HepG2 (cell line): Measurements from ENCODE around the gene LRP2. TPM values are rescaled to one million over a fixed set of nuclear protein-coding genes. Genes with fewer than 3 reads are reported as not detected.

ENCODE experiments used
- ATAC-seq: fragments of 200-7000 bp; cut with Tn5 transposase; 3 replicates; pipeline ENCODE4 v1.9.1; 2020; ENCODE audit warnings: mild to moderate bottlenecking, moderate library complexity
- BruUV-seq: library from RNA; stranded (reverse); fragments of 400-500 nt; replicated peaks from 2 replicates; lab custom pipeline; 2021; lab: Mats Ljungman, UMichigan
- CTCF ChIA-PET: fragments of 300-600 bp; formaldehyde crosslinking; extraction: SDS; loops from one replicate; lab custom pipeline; 2021; ENCODE audit warnings: low total read pairs, inconsistent platforms, low intra/inter-chr PET ratio; lab: Yijun Ruan, JAX
- POLR2A ChIA-PET: fragments of 350-600 bp; sonication (Branson Sonifier 250); formaldehyde crosslinking; loops from one replicate; lab custom pipeline; 2020; ENCODE audit warnings: antibody characterized with exemption, inconsistent platforms; lab: Yijun Ruan, JAX
- DNase-seq: peaks from one replicate; pipeline ENCODE4 v3.0.0-alpha.2; 2015; ENCODE audit warnings: low spot score
- FAIRE-seq: peaks from 3 replicates; lab custom pipeline; 2011; peaks lifted over from hg19 to GRCh38; lab: Jason Lieb, UNC
- H2AFZ ChIP-seq: one replicate; pipeline ENCODE4 v1.6.1; 2011; ENCODE audit warnings: low read length, inconsistent platforms
- H3K27ac ChIP-seq: fragments of 300-600 bp; 3 replicates; pipeline ENCODE4 v1.8.0; 2011; ENCODE audit warnings: mixed run types, mild to moderate bottlenecking, mixed read lengths, low read length, inconsistent platforms; ENCODE audit not compliant: insufficient read depth; ENCODE audit errors: extremely low read length
- H3K27me3 ChIP-seq, 2 experiments: fragments of 200-600 bp in 1 of 2; 2 replicates in 1 of 2; 3 replicates in 1 of 2; pipeline versions ENCODE4 v1.6.0 to v1.8.0; 2011; ENCODE audit warnings: low read length in 2 of 2, mild to moderate bottlenecking in 2 of 2, moderate library complexity in 2 of 2, inconsistent platforms in 1 of 2; ENCODE audit not compliant: insufficient read depth in 2 of 2, control insufficient read depth in 1 of 2
- H3K36me3 ChIP-seq, 2 experiments: fragments of 200-600 bp in 1 of 2; replicated peaks in 1 of 2; 2 replicates in 1 of 2; 3 replicates in 1 of 2; pipeline versions ENCODE4 v1.5.1 to v1.8.0; 2011; ENCODE audit warnings: low read length in 2 of 2, inconsistent platforms in 1 of 2; ENCODE audit not compliant: insufficient read depth in 2 of 2, control insufficient read depth in 1 of 2
- H3K4me1 ChIP-seq: 2 replicates; pipeline ENCODE4 v1.5.1; 2012; ENCODE audit warnings: low read length, inconsistent platforms; ENCODE audit not compliant: insufficient read depth
- H3K4me2 ChIP-seq: 2 replicates; pipeline ENCODE4 v1.6.0; 2011; ENCODE audit warnings: low read depth, low read length, inconsistent platforms
- H3K4me3 ChIP-seq, 3 experiments: fragments of 200-600 bp in 1 of 3; sonication (generic), shearing (Covaris generic) in 1 of 3; replicated peaks in 1 of 3; 2 replicates each; pipeline ENCODE4 v1.5.1; 2011 to 2016; ENCODE audit warnings: low read length in 3 of 3, inconsistent platforms in 2 of 3, low read depth in 2 of 3, mild to moderate bottlenecking in 2 of 3, control low read depth in 1 of 3, mixed read lengths in 1 of 3; ENCODE audit not compliant: insufficient read depth in 1 of 3
- H3K79me2 ChIP-seq: one replicate; pipeline ENCODE4 v1.6.1; 2011; ENCODE audit warnings: low read length, inconsistent platforms; ENCODE audit not compliant: insufficient read depth
- H3K9ac ChIP-seq: 2 replicates; pipeline ENCODE4 v1.6.0; 2011; ENCODE audit warnings: mild to moderate bottlenecking, low read depth, low read length, inconsistent platforms; ENCODE audit not compliant: insufficient read depth
- H3K9me3 ChIP-seq: 2 replicates; pipeline ENCODE4 v1.5.1; 2012; ENCODE audit warnings: mild to moderate bottlenecking, low read length
- H4K20me1 ChIP-seq: 2 replicates; pipeline ENCODE4 v1.6.0; 2011; ENCODE audit warnings: inconsistent platforms, mild to moderate bottlenecking, low read length, moderate library complexity; ENCODE audit not compliant: insufficient read depth
- ESRRA ChIP-seq: sonication (generic); formaldehyde crosslinking; IDR thresholded peaks from 2 replicates; pipeline ENCODE4 v1.5.1; 2020; ENCODE audit warnings: mild to moderate bottlenecking, low read depth, missing genetic modification reagents
- HOXA3 ChIP-seq: sonication (generic); formaldehyde crosslinking; IDR thresholded peaks from 2 replicates; pipeline ENCODE4 v1.5.0; 2020; ENCODE audit warnings: missing genetic modification reagents
- MXI1 ChIP-seq: IDR thresholded peaks from 3 replicates; pipeline ENCODE4 v1.6.1; 2012; ENCODE audit warnings: low read depth, low read length, inconsistent platforms, borderline replicate concordance
- NR2F6 ChIP-seq, 2 experiments: IDR thresholded peaks; 2 replicates each; pipeline ENCODE4 v1.6.1; 2016; ENCODE audit warnings: antibody characterized with exemption in 1 of 2, mild to moderate bottlenecking in 1 of 2
- PHB2 ChIP-seq: fragments of 450-650 bp; IDR thresholded peaks from 2 replicates; pipeline ENCODE4 v1.6.1; 2018; ENCODE audit not compliant: partially characterized antibody
- PRMT3 ChIP-seq: sonication (generic); formaldehyde crosslinking; IDR thresholded peaks from 2 replicates; pipeline ENCODE4 v1.8.1; 2022; ENCODE audit warnings: low read depth, mild to moderate bottlenecking, moderate library complexity, missing genetic modification reagents, borderline replicate concordance
- ZNF879 ChIP-seq: sonication (generic); formaldehyde crosslinking; IDR thresholded peaks from 2 replicates; pipeline ENCODE4 v1.8.1; 2023; ENCODE audit warnings: missing genetic modification reagents
- WGBS: methylation state at CpG from one replicate; pipeline ENCODE4 v1.1.6; 2017; ENCODE audit warnings: low lambda C conversion rate; 5-methylcytosine and 5-hydroxymethylcytosine counted together
- in situ Hi-C: cut with HindIII; loops from 2 replicates; pipeline ENCODE4 v1.10.0; 2017; ENCODE audit warnings: low pct_unique_long_range_greater_than_20kb; ENCODE audit not compliant: extremely low pct_ligation_motif_present
- intact Hi-C: fragments of 100-400 bp; cut with micrococcal nuclease; formaldehyde crosslinking; loops from one replicate; pipeline ENCODE4 v1.10.0; 2022; ENCODE audit not compliant: unreplicated experiment
- polyA plus RNA-seq, 8 experiments: library from polyadenylated mRNA; depleted of rRNA in 3 of 8; stranded (reverse) in 7 of 8; unstranded in 1 of 8; fragments of >200 nt; fragmentation: Illumina TruSeq in 4 of 8; extraction: Trizol in 4 of 8; gene quantifications; 2 replicates each; pipeline versions ENCODE4 v1.2.1 to v1.2.3, GENCODE V29; 2011 to 2016; ENCODE audit warnings: low read depth in 4 of 8, missing spikeins in 1 of 8, mixed read lengths in 1 of 8; ENCODE audit not compliant: insufficient read depth in 1 of 8
- total RNA-seq, 5 experiments: library from RNA; depleted of rRNA; stranded (reverse); fragments of >200 nt; fragmentation: Illumina TruSeq; extraction: Trizol; gene quantifications; 2 replicates each; pipeline ENCODE4 v1.2.3, GENCODE V29; 2016; ENCODE audit warnings: low read depth in 1 of 5
- TF ChIP-seq, protein P1 (sequence below), 2 experiments: fragments of 450-650 bp in 1 of 2; sonication (generic) in 1 of 2; formaldehyde crosslinking; IDR thresholded peaks; 2 replicates each; pipeline versions ENCODE4 v1.5.0 to v1.8.0; 2020 to 2022; ENCODE audit warnings: mild to moderate bottlenecking in 1 of 2, missing genetic modification reagents in 1 of 2
- TF ChIP-seq, protein P2 (sequence below): sonication (generic); formaldehyde crosslinking; IDR thresholded peaks from 2 replicates; pipeline ENCODE4 v1.8.1; 2023; ENCODE audit warnings: mild to moderate bottlenecking, missing genetic modification reagents
- TF ChIP-seq, protein P3 (sequence below): sonication (generic); formaldehyde crosslinking; IDR thresholded peaks from 2 replicates; pipeline ENCODE4 v1.5.1; 2020; ENCODE audit warnings: mild to moderate bottlenecking, moderate library complexity, missing genetic modification reagents
- TF ChIP-seq, protein P4 (sequence below): sonication (generic); formaldehyde crosslinking; IDR thresholded peaks from 2 replicates; pipeline ENCODE4 v1.4.0; 2020; ENCODE audit warnings: mild to moderate bottlenecking, missing genetic modification reagents
- TF ChIP-seq, protein P5 (sequence below): sonication (generic); formaldehyde crosslinking; IDR thresholded peaks from 2 replicates; pipeline ENCODE4 v1.5.0; 2020; ENCODE audit warnings: mild to moderate bottlenecking, missing genetic modification reagents

The LRP2 gene
- total and polyA plus RNA-seq, 2 of the 13 experiments (the other 11 are each of a cell fraction or from before 2014, with no cell fraction given), result 0.03 to 0.15 TPM

DNA sequence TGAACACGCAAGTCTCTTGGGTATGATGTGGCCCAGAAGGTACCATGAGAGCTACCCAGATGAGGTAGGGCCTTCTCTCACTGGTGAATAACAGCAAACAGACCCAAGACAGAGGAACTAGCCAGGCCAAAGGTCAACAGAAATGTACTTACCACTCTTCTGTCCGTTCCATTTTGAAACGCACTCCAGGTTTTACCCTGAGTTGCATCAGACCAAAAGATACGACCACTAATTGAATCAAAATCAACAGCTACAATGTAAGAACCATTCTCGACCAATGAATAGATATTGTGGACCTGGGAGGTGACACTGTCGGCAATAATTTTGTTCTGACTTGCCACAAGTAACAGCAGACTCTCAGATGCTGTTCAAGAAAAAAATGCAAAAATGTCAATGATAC is 124.4 kb downstream of the LRP2 start (continued):
- TF ChIP-seq, protein P1, sequence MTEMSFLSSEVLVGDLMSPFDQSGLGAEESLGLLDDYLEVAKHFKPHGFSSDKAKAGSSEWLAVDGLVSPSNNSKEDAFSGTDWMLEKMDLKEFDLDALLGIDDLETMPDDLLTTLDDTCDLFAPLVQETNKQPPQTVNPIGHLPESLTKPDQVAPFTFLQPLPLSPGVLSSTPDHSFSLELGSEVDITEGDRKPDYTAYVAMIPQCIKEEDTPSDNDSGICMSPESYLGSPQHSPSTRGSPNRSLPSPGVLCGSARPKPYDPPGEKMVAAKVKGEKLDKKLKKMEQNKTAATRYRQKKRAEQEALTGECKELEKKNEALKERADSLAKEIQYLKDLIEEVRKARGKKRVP (CRISPR knock-in tag; IDR thresholded peaks at IDR 0.05), result 0 out of 4 replicates have a peak, but pooled peaks of 1 of the 2 experiments have one; percentile 38
- TF ChIP-seq PRMT3 (CRISPR knock-in tag), result no peak
- TF ChIP-seq, protein P2, sequence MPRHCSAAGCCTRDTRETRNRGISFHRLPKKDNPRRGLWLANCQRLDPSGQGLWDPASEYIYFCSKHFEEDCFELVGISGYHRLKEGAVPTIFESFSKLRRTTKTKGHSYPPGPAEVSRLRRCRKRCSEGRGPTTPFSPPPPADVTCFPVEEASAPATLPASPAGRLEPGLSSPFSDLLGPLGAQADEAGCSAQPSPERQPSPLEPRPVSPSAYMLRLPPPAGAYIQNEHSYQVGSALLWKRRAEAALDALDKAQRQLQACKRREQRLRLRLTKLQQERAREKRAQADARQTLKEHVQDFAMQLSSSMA (CRISPR knock-in tag), result no peak
- 0 out of 2 replicates have a peak, but pooled peaks have one; percentile 14 for TF ChIP-seq NR2F6 (IDR thresholded peaks at IDR 0.05)
- TF ChIP-seq NR2F6 (CRISPR knock-in tag; IDR thresholded peaks at IDR 0.05), result no peak

DNA sequence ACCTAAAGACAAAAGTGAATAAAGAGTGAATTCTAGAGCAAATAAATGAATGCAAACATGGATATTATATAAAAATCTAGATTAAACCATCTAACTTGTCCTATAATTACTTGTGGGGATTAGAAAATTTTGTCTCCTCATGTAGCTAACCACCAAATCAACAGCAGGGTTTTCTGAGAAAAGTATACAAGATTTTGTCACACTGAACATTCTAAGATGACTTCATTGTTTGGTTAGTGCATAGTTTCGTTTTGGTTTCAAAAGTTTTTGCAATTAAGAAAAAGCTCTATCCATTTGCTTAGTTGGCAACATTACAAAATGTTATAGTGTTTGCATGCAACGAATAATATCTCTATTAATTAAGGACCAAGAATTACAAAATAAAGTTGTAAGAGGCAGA is 125.0 kb downstream of the LRP2 start:
- Histone ChIP-seq H3K27me3 (peaks cover 0 to 13% of the 10 kb centered on the region in 2 experiments; a peak in 2 of 5 replicates), H3K36me3 (no peaks in the 10 kb centered on the region)
- DNase-seq, result no peak

More for the DNA sequence above, 125.0 kb downstream of the LRP2 start:
- TF ChIP-seq, protein P3, sequence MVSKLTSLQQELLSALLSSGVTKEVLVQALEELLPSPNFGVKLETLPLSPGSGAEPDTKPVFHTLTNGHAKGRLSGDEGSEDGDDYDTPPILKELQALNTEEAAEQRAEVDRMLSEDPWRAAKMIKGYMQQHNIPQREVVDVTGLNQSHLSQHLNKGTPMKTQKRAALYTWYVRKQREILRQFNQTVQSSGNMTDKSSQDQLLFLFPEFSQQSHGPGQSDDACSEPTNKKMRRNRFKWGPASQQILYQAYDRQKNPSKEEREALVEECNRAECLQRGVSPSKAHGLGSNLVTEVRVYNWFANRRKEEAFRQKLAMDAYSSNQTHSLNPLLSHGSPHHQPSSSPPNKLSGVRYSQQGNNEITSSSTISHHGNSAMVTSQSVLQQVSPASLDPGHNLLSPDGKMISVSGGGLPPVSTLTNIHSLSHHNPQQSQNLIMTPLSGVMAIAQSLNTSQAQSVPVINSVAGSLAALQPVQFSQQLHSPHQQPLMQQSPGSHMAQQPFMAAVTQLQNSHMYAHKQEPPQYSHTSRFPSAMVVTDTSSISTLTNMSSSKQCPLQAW, result no peak
- TF ChIP-seq ZNF879 (CRISPR knock-in tag) (no peak), HOXA3 (CRISPR knock-in tag) (no peak), ESRRA (CRISPR knock-in tag) (no peak), MXI1 (no peak), PHB2 (no peak)
- TF ChIP-seq, protein P4, sequence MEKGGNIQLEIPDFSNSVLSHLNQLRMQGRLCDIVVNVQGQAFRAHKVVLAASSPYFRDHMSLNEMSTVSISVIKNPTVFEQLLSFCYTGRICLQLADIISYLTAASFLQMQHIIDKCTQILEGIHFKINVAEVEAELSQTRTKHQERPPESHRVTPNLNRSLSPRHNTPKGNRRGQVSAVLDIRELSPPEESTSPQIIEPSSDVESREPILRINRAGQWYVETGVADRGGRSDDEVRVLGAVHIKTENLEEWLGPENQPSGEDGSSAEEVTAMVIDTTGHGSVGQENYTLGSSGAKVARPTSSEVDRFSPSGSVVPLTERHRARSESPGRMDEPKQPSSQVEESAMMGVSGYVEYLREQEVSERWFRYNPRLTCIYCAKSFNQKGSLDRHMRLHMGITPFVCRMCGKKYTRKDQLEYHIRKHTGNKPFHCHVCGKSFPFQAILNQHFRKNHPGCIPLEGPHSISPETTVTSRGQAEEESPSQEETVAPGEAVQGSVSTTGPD (CRISPR knock-in tag), result no peak
- TF ChIP-seq, protein P5, sequence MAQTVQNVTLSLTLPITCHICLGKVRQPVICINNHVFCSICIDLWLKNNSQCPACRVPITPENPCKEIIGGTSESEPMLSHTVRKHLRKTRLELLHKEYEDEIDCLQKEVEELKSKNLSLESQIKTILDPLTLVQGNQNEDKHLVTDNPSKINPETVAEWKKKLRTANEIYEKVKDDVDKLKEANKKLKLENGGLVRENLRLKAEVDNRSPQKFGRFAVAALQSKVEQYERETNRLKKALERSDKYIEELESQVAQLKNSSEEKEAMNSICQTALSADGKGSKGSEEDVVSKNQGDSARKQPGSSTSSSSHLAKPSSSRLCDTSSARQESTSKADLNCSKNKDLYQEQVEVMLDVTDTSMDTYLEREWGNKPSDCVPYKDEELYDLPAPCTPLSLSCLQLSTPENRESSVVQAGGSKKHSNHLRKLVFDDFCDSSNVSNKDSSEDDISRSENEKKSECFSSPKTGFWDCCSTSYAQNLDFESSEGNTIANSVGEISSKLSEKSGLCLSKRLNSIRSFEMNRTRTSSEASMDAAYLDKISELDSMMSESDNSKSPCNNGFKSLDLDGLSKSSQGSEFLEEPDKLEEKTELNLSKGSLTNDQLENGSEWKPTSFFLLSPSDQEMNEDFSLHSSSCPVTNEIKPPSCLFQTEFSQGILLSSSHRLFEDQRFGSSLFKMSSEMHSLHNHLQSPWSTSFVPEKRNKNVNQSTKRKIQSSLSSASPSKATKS (CRISPR knock-in tag), result no peak
- Histone ChIP-seq H4K20me1 (no peaks in the 10 kb centered on the region), H3K9me3 (no peaks in the 10 kb centered on the region), H3K4me3 (no peak overlapping the region), H2AFZ (no peak overlapping the region), H3K9ac (no peak overlapping the region), H3K4me2 (no peak overlapping the region), H3K27ac (no peak overlapping the region), H3K4me1 (0 out of 2 replicates have a peak, but pooled peaks cover 4% of the 10 kb centered on the region), H3K79me2 (no peaks in the 10 kb centered on the region)
- FAIRE-seq (no peak), ATAC-seq (no peak)
- 0% methylated on average over 2 of the region's 2 CpGs for WGBS
- BruUV-seq, result no TSS peak
- ChIA-PET POLR2A (no interaction called here), CTCF (no interaction called here)
- in situ Hi-C loops (no loop called here), intact Hi-C loops (no loop called here)
